ENCODE measurements around the gene SERPINH1. TPM values are rescaled to one million over a fixed set of nuclear protein-coding genes. Genes with fewer than 3 reads are reported as not detected.

The SERPINH1 gene
- total and polyA plus RNA-seq, 2 donors (not counting 3 experiments of a cell fraction or from before 2014, with no cell fraction given): 409 to 816 TPM

- TF ChIP-seq EZH2 (IDR thresholded peaks at IDR 0.05; ENCODE audit: borderline replicate concordance, low read depth, low read length, severe bottlenecking) (no peak), MAX (IDR thresholded peaks at IDR 0.05; ENCODE audit: insufficient read depth, insufficient read length) (no peak), POLR2A (IDR thresholded peaks at IDR 0.05; ENCODE audit: low read depth, low read length) (no peak), POLR2AphosphoS5 (IDR thresholded peaks at IDR 0.05; ENCODE audit: insufficient read depth, low read depth, low read length) (no peak), CTCF (IDR thresholded peaks at IDR 0.05; ENCODE audit: extremely low read depth in 1 of 2, insufficient read depth in 1 of 2, low read depth in 1 of 2, low read length in 2 of 2) (no peak), JUN (IDR thresholded peaks at IDR 0.05; ENCODE audit: borderline replicate concordance, insufficient read depth, insufficient read length, low read depth) (no peak), MYC (IDR thresholded peaks at IDR 0.05; ENCODE audit: low read depth, low read length) (no peak), FOS (IDR thresholded peaks at IDR 0.05; ENCODE audit: borderline replicate concordance, insufficient read depth, low read length) (no peak), GATA2 (IDR thresholded peaks at IDR 0.05; ENCODE audit: insufficient read depth, insufficient read length, low read depth, low read length) (no peak)
- Histone ChIP-seq H3K27me3 (ENCODE audit: control insufficient read depth in 2 of 2, insufficient read depth in 2 of 2, low read length in 2 of 2) (no peaks in the 10 kb centered on the region), H3K9me1 (replicated peaks; ENCODE audit: control insufficient read depth, extremely low read depth, insufficient read depth, low read length) (no peaks in the 10 kb centered on the region), H4K20me1 (replicated peaks; ENCODE audit: control insufficient read depth, extremely low read depth, insufficient read depth, low read length) (no peaks in the 10 kb centered on the region), H2AFZ (ENCODE audit: low read depth, low read length) (peak overlapping the region; percentile 12), H3K9ac (replicated peaks; ENCODE audit: extremely low read depth, insufficient read depth, low read length) (no peak overlapping the region), H3K9me3 (replicated peaks; ENCODE audit: control insufficient read depth, insufficient read depth, low read length) (no peaks in the 10 kb centered on the region), H3K27ac (ENCODE audit: insufficient read depth, low read depth, low read length) (no peak overlapping the region), H3K4me3 (replicated peaks in 1 of 3; ENCODE audit: insufficient read depth in 1 of 3, low read depth in 1 of 3, low read length in 3 of 3) (no peak overlapping the region), H3K79me2 (ENCODE audit: control insufficient read depth, insufficient read depth, low read length) (no peaks in the 10 kb centered on the region), H3K4me1 (ENCODE audit: control insufficient read depth, extremely low read depth, insufficient read depth, low read length) (peaks cover 14% of the 10 kb centered on the region), H3K4me2 (ENCODE audit: insufficient read depth, low read length) (peak overlapping the region; percentile 10), H3K36me3 (ENCODE audit: control insufficient read depth in 2 of 2, extremely low read depth in 1 of 2, insufficient read depth in 2 of 2, low read length in 2 of 2) (no peaks in the 10 kb centered on the region)
- dilution Hi-C loops (cut with MboI; ENCODE audit: extremely low pct_ligation_motif_present, low sequenced_read_pairs) (loop anchor here (10.0 kb wide), 1 partner anchor 90 kb away; no protein-coding TSS in a partner anchor), intact Hi-C loops (cut with micrococcal nuclease) (no loop called here)
- ChIA-PET POLR2A (no interaction called here), CTCF (interaction anchor here (0.6 to 7.2 kb wide), 11 partner anchors 9 to 174 kb away, joined by 3 to 115 read pairs (median 4); partner anchors contain the start of gene GDPD5)
- no TSS peak for BruUV-seq (replicated peaks)
- FAIRE-seq: peak; percentile 89
- DNase-seq (ENCODE audit: low read depth, low spot score): no peak
Measured at GRCh38 chr11:75534259-75535069, 27.6 kb upstream of the SERPINH1 start.
